DND-41 (cell line): Measurements from ENCODE around the gene TNPO3.

Experiments used
- ATAC-seq: fragments of 200-7000 bp; cut with Tn5 transposase; 3 replicates; pipeline ENCODE4 v1.9.1; 2021; ENCODE audit warnings: low read depth; ENCODE audit not compliant: insufficient read depth
- DNase-seq: peaks from one replicate; pipeline ENCODE4 v3.0.0-alpha.2; 2020
- H2AFZ ChIP-seq: 2 replicates; pipeline ENCODE4 v1.6.0; 2012; ENCODE audit warnings: low read depth, low read length
- H3K27ac ChIP-seq: 2 replicates; pipeline ENCODE4 v1.5.1; 2012; ENCODE audit warnings: low read length, inconsistent platforms
- H3K27me3 ChIP-seq: fragments of 200-600 bp; sonication (generic); 2 replicates; pipeline ENCODE4 v1.6.0; 2012; ENCODE audit warnings: low read length, mild to moderate bottlenecking, inconsistent platforms; ENCODE audit not compliant: insufficient read depth, poor library complexity
- H3K36me3 ChIP-seq: 2 replicates; pipeline ENCODE4 v1.5.1; 2012; ENCODE audit warnings: low read length, inconsistent platforms; ENCODE audit not compliant: insufficient read depth
- H3K4me1 ChIP-seq: 2 replicates; pipeline ENCODE4 v1.5.1; 2012; ENCODE audit warnings: mild to moderate bottlenecking, low read length; ENCODE audit not compliant: insufficient read depth
- H3K4me2 ChIP-seq: 2 replicates; pipeline ENCODE4 v1.6.0; 2012; ENCODE audit warnings: mild to moderate bottlenecking, moderate library complexity, low read length, inconsistent platforms; ENCODE audit not compliant: insufficient read depth
- H3K4me3 ChIP-seq, 2 experiments: fragments of 200-600 bp in 1 of 2; shearing (Covaris generic) in 1 of 2; 2 replicates each; pipeline ENCODE4 v1.5.1; 2012 to 2016; ENCODE audit warnings: inconsistent platforms in 2 of 2, low read length in 2 of 2, mild to moderate bottlenecking in 2 of 2, low read depth in 1 of 2, moderate library complexity in 1 of 2
- H3K79me2 ChIP-seq: 2 replicates; pipeline ENCODE4 v1.6.0; 2012; ENCODE audit warnings: low read length, inconsistent platforms; ENCODE audit not compliant: insufficient read depth
- H3K9ac ChIP-seq: 2 replicates; pipeline ENCODE4 v1.6.0; 2012; ENCODE audit warnings: low read depth, mild to moderate bottlenecking, inconsistent platforms, low read length, moderate library complexity
- H3K9me3 ChIP-seq: 2 replicates; pipeline ENCODE4 v1.5.1; 2012; ENCODE audit warnings: low read length, moderate library complexity, mild to moderate bottlenecking, inconsistent platforms; ENCODE audit not compliant: insufficient read depth, severe bottlenecking
- H4K20me1 ChIP-seq: 2 replicates; pipeline ENCODE4 v1.6.0; 2012; ENCODE audit warnings: low read length; ENCODE audit not compliant: insufficient read depth
- EZH2 ChIP-seq: IDR thresholded peaks from 3 replicates; pipeline ENCODE4 v1.6.1; 2012; ENCODE audit warnings: borderline replicate concordance, low read depth, mild to moderate bottlenecking, moderate library complexity, low read length, inconsistent platforms; ENCODE audit not compliant: severe bottlenecking
- TF ChIP-seq, protein P1 (sequence below): IDR thresholded peaks from 2 replicates; pipeline ENCODE4 v1.5.1; 2012; ENCODE audit warnings: borderline replicate concordance, low read length, moderate library complexity, mild to moderate bottlenecking; ENCODE audit not compliant: poor library complexity, severe bottlenecking; ENCODE audit errors: extremely low read depth

TNPO3 gene

DNA sequence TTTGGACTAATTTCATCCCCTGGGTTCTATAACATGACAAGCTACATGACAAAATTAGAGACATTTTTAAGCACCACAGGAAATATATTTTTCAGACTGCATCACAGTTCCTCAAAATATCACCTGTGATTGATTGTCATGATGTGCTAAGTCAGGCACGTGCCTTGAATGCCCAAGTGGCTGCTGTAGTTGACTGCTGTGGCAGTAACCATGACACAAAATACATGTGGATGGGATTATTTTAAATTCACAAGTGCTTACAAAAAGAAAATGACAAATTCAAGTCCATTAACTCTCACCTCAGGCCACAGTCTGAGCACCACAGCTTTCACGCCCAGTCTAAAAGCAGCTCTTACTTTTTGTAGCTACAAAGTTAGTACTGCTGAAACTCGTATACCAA, 45.5 kb downstream of the TNPO3 start:
- TF ChIP-seq EZH2 = no peak
- TF ChIP-seq, protein P1, sequence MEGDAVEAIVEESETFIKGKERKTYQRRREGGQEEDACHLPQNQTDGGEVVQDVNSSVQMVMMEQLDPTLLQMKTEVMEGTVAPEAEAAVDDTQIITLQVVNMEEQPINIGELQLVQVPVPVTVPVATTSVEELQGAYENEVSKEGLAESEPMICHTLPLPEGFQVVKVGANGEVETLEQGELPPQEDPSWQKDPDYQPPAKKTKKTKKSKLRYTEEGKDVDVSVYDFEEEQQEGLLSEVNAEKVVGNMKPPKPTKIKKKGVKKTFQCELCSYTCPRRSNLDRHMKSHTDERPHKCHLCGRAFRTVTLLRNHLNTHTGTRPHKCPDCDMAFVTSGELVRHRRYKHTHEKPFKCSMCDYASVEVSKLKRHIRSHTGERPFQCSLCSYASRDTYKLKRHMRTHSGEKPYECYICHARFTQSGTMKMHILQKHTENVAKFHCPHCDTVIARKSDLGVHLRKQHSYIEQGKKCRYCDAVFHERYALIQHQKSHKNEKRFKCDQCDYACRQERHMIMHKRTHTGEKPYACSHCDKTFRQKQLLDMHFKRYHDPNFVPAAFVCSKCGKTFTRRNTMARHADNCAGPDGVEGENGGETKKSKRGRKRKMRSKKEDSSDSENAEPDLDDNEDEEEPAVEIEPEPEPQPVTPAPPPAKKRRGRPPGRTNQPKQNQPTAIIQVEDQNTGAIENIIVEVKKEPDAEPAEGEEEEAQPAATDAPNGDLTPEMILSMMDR = no peak
- H3K9ac ChIP-seq = no peak overlapping the region
- no peaks in the 10 kb centered on the region for H3K27me3 ChIP-seq
- no peak overlapping the region for H3K27ac ChIP-seq
- no peaks in the 10 kb centered on the region for H3K9me3 ChIP-seq
- H3K4me3 ChIP-seq = no peak overlapping the region
- no peaks in the 10 kb centered on the region for H3K4me1 ChIP-seq
- H2AFZ ChIP-seq = no peak overlapping the region
- H3K79me2 ChIP-seq = peaks cover 60% of the 10 kb centered on the region
- H3K36me3 ChIP-seq = peaks cover 90% of the 10 kb centered on the region
- ATAC-seq = no peak
- peaks cover 7% of the 10 kb centered on the region for H4K20me1 ChIP-seq
- no peak overlapping the region for H3K4me2 ChIP-seq
- DNase-seq = no peak

DNA sequence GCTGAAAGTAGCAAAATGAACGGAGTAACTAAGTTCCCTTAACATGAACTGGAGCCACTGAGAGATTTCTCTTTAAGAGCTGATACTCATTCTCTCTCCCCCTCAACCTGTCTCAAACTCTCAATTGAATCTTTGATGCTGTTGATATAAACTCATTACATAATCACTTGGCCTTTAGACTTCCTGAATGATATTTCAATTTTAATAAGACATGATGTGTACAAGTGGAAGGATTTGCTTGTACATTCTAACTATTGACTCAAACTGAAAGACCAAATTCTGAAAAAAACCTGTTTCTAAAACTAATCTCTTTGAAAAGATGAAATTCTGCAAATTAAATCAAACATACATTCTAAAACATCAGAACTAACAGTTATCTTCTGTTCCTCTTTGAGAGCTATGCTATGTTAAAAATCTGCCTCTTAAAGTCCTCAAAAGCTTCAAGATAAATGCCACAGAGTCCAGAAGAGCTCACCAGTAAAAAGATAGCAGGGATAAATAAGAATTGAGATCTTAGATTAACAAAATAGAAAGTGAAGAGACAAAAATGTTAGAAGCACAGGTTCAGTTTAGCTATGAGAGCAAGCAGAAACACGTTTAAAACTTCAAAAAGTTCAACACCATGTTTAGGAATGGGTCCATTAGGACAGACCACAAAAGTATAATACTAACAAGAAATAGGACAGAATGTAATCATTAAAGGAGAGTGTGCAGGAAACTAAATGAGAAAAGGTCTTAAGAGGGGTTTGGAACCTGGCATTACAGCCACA, 46.1 kb downstream of the TNPO3 start:
- no peak overlapping the region for H3K27ac ChIP-seq
- H3K4me3 ChIP-seq = no peak overlapping the region
- no peak for DNase-seq
- no peak overlapping the region for H2AFZ ChIP-seq
- no peaks in the 10 kb centered on the region for H3K4me1 ChIP-seq
- TF ChIP-seq, protein P1 = no peak
- no peak for TF ChIP-seq EZH2
- H3K79me2 ChIP-seq = peaks cover 55% of the 10 kb centered on the region
- H3K9ac ChIP-seq = no peak overlapping the region
- peaks cover 6% of the 10 kb centered on the region for H4K20me1 ChIP-seq
- H3K36me3 ChIP-seq = peaks cover 90% of the 10 kb centered on the region
- no peak for ATAC-seq
- no peaks in the 10 kb centered on the region for H3K9me3 ChIP-seq
- H3K27me3 ChIP-seq = no peaks in the 10 kb centered on the region
- no peak overlapping the region for H3K4me2 ChIP-seq

DNA sequence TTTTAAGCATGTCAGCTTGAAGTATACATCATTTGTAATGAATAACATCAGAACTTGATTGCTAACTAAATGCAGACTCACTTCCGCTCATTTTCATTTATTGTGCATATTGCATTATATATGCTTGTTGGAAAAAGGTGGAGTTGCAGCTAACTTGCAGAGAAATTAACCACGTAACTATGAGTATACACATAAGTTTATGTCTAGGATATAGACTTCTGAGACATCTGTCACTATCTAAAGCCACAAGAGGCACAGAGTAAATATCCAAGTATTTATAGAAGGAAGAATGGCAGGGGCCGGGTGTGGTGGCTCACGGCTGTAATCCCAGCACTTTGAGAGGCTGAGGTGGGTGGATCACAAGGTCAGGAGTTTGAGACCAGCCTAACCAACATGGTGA, 47.3 kb downstream of the TNPO3 start:
- H3K9ac ChIP-seq = no peak overlapping the region
- H3K36me3 ChIP-seq = peaks cover 85% of the 10 kb centered on the region
- no peak overlapping the region for H3K4me3 ChIP-seq
- H3K4me1 ChIP-seq = no peaks in the 10 kb centered on the region
- TF ChIP-seq, protein P1 = no peak
- TF ChIP-seq EZH2 = no peak
- H3K79me2 ChIP-seq = peaks cover 43% of the 10 kb centered on the region
- no peaks in the 10 kb centered on the region for H3K9me3 ChIP-seq
- H4K20me1 ChIP-seq = peaks cover 5% of the 10 kb centered on the region
- ATAC-seq = no peak
- no peak overlapping the region for H2AFZ ChIP-seq
- no peak for DNase-seq
- no peak overlapping the region for H3K27ac ChIP-seq
- H3K27me3 ChIP-seq = no peaks in the 10 kb centered on the region
- no peak overlapping the region for H3K4me2 ChIP-seq
